Activated CD8-positive, alpha-beta memory T cell treated with anti-CD3 and anti-CD28 coated beads for 1 hour (primary cell): Measurements from ENCODE around the gene SLC44A5.
"Not testable (repeated sequence)": the region's sequence is repeated elsewhere in the genome, so short reads cannot be mapped to it uniquely, and the experiment has no call there.

ENCODE experiments used
- DNase-seq, 2 donors: peaks; one replicate each; pipeline ENCODE4 v3.0.0-alpha.2; 2020; ENCODE audit warnings: low read depth in 1 of 2; ENCODE audit errors: extremely low read depth in 1 of 2

The SLC44A5 gene

DNA sequence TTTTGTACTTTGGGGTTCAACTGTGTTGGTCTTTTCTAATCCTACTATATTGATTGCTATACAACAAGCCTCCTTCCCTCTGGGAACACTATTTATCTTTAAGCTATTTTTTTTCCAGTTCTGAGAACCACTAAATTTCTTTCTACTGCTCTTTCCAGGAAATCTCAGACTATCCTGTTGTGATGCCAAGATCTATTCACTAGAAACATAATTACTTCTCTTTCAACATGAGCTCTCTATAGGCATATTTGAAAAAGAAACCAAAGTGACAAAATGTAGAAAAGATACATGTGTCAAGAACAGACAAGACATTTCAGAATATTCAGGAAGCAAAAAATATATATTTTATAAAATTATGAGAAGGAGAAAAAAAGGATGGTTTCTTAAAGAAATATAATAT is 82.9 kb downstream of the SLC44A5 start:
- DNase-seq, result no peak

- no peak for DNase-seq
Measured at GRCh38 chr1:75522389-75522788, 88.5 kb downstream of the SLC44A5 start.

GRCh38 chr1:75521658-75522057 is 89.3 kb downstream of the SLC44A5 start:
- no peak for DNase-seq

- no peak for DNase-seq
Measured at GRCh38 chr1:75520862-75521475, 89.9 kb downstream of the SLC44A5 start.

DNA sequence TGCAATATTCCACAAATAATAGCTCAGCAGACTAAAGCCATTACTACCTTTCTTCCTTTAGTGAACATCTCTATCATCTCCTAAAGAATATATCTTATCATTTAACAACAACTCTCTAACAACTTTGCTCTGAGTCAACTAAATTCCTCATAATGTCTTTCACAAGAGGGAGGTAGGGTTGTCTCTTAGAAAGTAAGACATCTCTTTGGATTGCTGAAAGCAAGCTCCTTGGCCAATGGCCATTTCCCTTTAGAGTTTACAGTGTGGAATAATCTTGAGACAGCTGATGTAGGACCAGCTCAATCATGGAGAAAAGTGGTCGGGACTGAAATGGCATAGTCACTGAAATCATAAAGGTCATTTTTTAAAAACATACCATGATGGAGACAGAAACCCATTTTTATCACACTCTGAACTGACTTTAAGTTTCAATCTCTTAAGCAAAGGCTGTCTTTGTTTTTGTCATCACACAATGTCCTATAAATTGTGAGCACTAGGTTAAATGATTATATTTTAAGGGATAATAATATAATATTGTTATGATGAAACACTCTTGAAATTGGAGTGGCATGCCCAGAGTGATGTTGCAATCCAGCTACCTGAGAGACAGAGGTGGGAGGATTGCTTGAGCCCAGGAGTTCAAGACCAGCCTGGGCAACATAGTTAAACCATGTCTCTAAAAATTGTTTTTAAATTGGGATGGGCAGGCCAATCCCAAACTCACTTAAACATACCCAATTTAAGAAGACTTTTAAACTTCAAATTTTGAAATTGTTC is 91.1 kb downstream of the SLC44A5 start:
- no peak for DNase-seq

DNA sequence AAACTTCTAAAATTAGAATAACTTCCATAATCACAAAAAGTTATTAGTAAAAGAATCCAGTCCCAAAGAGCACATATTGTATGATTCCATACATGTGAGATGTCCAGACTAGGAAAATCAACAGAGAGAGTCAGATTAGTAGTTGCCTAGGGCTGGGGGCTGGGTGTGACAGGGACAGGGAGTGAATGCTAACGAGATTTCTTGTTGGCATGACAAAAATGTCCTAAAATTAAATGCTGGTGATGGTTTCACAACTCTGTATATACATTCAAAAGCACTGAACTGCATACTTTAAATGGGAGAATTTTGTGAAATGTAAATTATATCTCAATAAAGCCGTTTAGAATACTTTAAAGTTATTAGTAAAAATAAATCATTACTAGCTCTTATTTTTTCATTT is 92.2 kb downstream of the SLC44A5 start:
- no peak for DNase-seq

DNA sequence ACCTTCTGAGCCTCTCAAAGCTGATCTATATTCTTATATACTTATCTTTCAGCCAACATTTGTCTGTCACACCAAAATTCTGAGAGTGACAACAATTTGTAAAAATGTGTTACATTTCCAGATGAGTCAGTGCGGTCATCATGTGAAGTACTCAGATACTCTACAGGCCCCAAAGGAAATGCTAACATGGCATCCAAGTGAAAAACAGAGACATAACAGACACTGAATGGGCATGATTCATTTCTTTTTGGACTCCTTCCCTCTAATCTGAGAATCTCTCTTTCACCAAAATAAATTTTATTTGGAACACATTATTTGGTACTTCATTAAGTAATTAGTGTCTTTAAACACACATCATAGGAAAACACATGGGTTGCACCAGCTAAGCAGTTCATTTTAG is 96.6 kb downstream of the SLC44A5 start:
- no peak for DNase-seq

DNA sequence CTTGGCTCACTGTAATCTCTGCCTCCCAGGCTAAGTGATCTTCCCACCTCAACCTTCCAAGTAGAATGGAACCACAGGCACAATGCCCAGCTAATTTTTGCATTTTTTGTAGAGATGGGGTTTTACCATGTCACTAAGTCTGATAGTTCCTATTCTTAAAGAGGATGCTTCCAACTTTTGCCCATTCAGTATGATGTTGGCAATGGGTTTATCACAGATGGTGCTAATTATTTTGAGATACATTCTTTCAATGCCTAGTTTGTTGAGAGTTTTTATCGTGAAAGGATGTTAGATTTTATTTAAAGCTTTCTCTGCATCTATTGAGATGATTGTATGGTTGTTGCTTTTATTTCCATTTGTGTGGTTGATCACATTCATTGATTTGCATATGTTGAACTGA is 103.9 kb downstream of the SLC44A5 start:
- no peak for DNase-seq

GRCh38 chr1:75503221-75503974 is 107.5 kb downstream of the SLC44A5 start:
- DNase-seq, result no peak

- no peak for DNase-seq
Measured at GRCh38 chr1:75502776-75503175, 108.1 kb downstream of the SLC44A5 start.

GRCh38 chr1:75501577-75502295 is 109.2 kb downstream of the SLC44A5 start:
- no peak for DNase-seq

- no peak for DNase-seq
Measured at GRCh38 chr1:75492011-75492410, 118.9 kb downstream of the SLC44A5 start.

DNA sequence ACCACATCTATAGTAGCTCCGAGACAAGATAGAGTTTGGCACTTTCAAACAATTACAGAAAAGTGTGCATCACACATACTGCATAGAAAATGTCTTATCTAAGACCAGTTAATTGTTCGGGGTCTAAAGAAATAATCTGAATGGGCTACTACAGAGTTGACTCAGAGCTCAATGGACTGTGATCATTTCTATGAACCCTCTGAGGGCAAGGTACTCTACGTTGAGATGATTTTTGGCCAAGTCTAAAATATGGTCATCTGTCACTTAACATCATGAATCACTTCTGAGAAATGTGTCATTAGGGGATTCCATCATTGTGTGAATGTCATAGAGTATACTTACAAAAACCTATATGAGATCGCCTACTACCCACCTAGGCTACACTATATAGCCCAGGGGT is 123.5 kb downstream of the SLC44A5 start:
- DNase-seq, result no peak

GRCh38 chr1:75484789-75485188 is 126.1 kb downstream of the SLC44A5 start:
- no peak for DNase-seq

GRCh38 chr1:75482951-75483350 is 128.0 kb downstream of the SLC44A5 start:
- no peak for DNase-seq

DNA sequence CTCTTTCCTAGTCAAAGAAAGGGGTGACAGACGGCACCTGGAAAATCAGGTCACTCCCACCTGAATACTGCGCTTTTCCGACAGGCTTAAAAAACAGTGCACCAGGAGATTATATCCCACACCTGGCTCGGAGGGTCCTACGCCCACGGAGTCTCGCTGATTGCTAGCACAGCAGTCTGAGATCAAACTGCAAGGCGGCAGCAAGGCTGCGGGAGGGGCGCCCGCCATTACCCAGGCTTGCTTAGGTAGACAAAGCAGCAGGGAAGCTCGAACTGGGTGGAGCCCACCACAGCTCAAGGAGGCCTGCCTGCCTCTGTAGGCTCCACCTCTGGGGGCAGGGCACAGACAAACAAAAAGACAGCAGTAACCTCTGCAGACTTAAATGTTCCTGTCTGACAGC is 134.4 kb downstream of the SLC44A5 start:
- DNase-seq, result not testable (repeated sequence)

GRCh38 chr1:75475696-75476095 is 135.2 kb downstream of the SLC44A5 start:
- DNase-seq, result no peak

- no peak for DNase-seq
Measured at GRCh38 chr1:75472971-75473603, 137.8 kb downstream of the SLC44A5 start.

DNA sequence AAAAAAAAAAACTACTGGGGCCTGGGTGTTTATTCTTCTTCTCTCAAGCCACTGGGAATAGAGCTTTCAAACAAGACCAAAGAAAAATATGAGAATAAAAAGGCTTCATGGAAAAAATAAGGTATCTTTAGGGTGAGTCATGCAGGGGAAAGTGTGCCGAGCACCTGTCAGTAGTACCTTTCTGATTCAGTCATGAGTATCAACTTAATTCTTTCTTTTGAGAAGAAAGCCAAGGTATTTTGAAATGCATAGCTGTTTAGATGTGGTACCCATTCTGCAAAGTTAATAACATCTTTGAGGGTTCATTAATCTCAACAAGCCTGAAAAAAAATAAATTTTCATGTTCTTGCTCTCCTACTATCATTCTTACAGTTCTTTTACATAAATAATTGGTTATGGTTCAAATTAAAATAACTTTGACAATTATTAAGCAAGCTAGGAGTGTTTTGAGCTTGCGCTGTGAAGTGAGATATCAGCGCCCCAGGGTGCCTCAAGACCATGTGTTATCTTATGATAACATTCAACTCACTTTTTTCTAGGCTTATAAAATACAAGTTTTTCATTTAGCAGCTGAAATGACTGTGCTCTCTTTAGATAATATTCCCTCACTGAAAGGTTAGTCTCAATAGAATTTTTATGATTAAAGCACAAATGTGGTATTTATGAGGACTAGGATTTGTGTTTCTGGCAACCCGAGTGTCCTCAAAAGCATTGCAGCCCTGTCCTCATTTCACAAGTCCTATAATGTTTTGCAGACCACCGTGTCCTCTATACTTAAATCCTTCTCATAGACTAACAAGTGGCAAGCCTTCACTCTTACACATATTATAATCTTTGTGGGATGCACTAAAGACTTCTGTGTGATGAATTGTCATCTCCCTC is 138.6 kb downstream of the SLC44A5 start:
- DNase-seq, result no peak

DNA sequence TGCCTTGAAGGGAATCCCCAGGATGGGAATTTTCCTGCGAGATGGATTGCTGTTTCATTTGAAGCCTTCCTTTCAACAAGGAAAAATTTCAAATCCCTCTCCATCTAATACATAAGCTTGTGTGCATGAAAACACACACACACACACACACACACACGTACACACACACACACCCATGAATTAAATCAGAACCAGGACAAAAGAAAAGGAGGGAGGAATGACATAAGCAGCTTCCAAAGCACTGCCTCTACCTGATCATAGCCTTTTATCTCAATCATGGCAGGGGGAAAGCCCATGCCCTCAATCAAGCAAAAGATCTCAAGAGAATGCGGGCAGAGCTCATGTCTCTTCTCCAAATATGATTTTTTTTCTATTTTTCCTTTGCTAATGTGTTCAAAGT is 139.7 kb downstream of the SLC44A5 start:
- DNase-seq, result no peak
